NCI-H146 treated with DMSO at 0.1 percent for 48 hours (cell line): ENCODE measurements around the gene TOR2A.

Experiments
- DNase-seq: peaks from one replicate; lab custom pipeline; 2025; ENCODE audit not compliant: unreplicated experiment; lab: John Stamatoyannopoulos, UW

Gene TOR2A

GRCh38 chr9:127700140-127700539, 35.0 kb downstream of the TOR2A start:
- DNase-seq: no peak

GRCh38 chr9:127698985-127699670, 36.0 kb downstream of the TOR2A start:
- no peak for DNase-seq

GRCh38 chr9:127698386-127698785, 36.7 kb downstream of the TOR2A start:
- no peak for DNase-seq

- no peak for DNase-seq
These were observed 37.5 kb downstream of the TOR2A start for GRCh38 chr9:127697575-127697974.

GRCh38 chr9:127694890-127695720, 40.0 kb downstream of the TOR2A start:
- DNase-seq: no peak

- no peak for DNase-seq
These were observed 41.4 kb downstream of the TOR2A start for GRCh38 chr9:127693697-127694096.

GRCh38 chr9:127693143-127693542, 42.0 kb downstream of the TOR2A start:
- DNase-seq: no peak

GRCh38 chr9:127692071-127692470, 43.0 kb downstream of the TOR2A start:
- no peak for DNase-seq

- no peak for DNase-seq
These were observed 44.4 kb downstream of the TOR2A start for GRCh38 chr9:127690735-127691134.

- DNase-seq: no peak
These were observed 45.6 kb downstream of the TOR2A start for GRCh38 chr9:127689329-127690000.

- DNase-seq: no peak
These were observed 48.4 kb downstream of the TOR2A start for GRCh38 chr9:127686461-127687393.

- DNase-seq: no peak
These were observed 50.5 kb downstream of the TOR2A start for GRCh38 chr9:127684576-127684975.

GRCh38 chr9:127683723-127684122, 51.4 kb downstream of the TOR2A start:
- DNase-seq: no peak

- no peak for DNase-seq
These were observed 52.5 kb downstream of the TOR2A start for GRCh38 chr9:127682351-127683136.
